Measurements from ENCODE around the gene FAM43B. TPM values are rescaled to one million over a fixed set of nuclear protein-coding genes. Genes with fewer than 3 reads are reported as not detected.

Gene FAM43B
- polyA plus RNA-seq, 3 donors, result not detected

DNA sequence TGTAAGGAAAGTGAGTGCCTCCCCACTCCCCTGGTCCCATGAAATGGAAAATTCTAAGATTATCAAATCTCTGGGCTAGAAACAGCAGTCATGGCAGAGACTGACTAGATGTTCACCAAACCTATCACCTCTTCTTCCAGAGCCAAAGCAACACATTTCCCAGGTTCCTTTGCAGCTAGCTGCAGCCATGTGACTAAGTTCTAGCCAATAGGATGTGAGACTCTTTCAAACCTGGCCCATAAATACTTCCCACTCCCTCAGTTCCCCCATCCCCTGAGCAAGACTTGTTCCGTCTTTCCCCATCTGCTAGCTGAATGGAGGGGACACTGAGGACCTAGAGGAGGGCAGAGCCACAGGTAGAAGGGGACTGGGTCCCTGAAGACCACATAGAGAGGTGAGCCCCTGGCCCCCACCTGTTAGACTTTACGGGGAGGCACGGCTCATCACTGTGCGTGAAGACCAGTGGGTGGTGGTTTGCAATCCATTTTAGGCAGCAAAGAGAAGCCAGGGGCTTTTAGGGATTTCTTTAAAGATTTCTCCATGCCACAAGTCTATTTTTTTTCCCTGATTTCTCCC, 17.2 kb downstream of the FAM43B start:
- no peak overlapping the region for H2AFZ ChIP-seq (ENCODE audit: insufficient read depth, low read depth, low read length, poor library complexity, severe bottlenecking)
- 80% methylated on average over 1 of the region's 4 CpGs for WGBS (ENCODE audit: insufficient coverage)
- H3K4me3 ChIP-seq (replicated peaks in 1 of 3; ENCODE audit: low read depth in 2 of 3, low read length in 3 of 3), result no peak overlapping the region
- peaks cover 0 to 3% of the 10 kb centered on the region in 2 donors for H3K9me3 ChIP-seq (replicated peaks in 1 of 2; ENCODE audit: control insufficient read depth in 1 of 2, insufficient read depth in 1 of 2, low read length in 2 of 2)
- no peak overlapping the region for H3K4me3 Mint-ChIP-seq
- no peak for DNase-seq
- no peak overlapping the region for H3K4me2 ChIP-seq (replicated peaks; ENCODE audit: extremely low read depth, low read length, poor library complexity, severe bottlenecking)
- H3K9me3 Mint-ChIP-seq, result peaks cover 0 to 15% (median 8%) of the 10 kb centered on the region in 7 donors
- H3K27ac Mint-ChIP-seq, result no peak overlapping the region
- H3K36me3 Mint-ChIP-seq, result no peaks in the 10 kb centered on the region
- no peaks in the 10 kb centered on the region for H3K36me3 ChIP-seq (replicated peaks in 1 of 2; ENCODE audit: control insufficient read depth in 1 of 2, insufficient read depth in 2 of 2, low read length in 2 of 2)
- H3K4me1 Mint-ChIP-seq, result no peaks in the 10 kb centered on the region
- no peak overlapping the region for H3K27ac ChIP-seq (ENCODE audit: low read depth in 1 of 2, low read length in 2 of 2)
- peaks cover 21 to 38% (median 24%) of the 10 kb centered on the region in 3 donors for H3K27me3 Mint-ChIP-seq (ENCODE audit: low read depth in 3 of 3)
- intact Hi-C loops (cut with micrococcal nuclease), result loop anchor here in 1 of 2 donors (10.0 kb wide), 2 partner anchors 45 to 165 kb away; partner anchors contain the start of gene SH2D5
- H3K79me2 ChIP-seq (ENCODE audit: insufficient read depth, low read length), result no peaks in the 10 kb centered on the region
- H3K4me1 ChIP-seq (ENCODE audit: control insufficient read depth in 1 of 2, insufficient read depth in 2 of 2, low read length in 2 of 2), result no peaks in the 10 kb centered on the region
- peaks cover 7 to 8% of the 10 kb centered on the region in 2 donors for H3K27me3 ChIP-seq (ENCODE audit: control insufficient read depth in 2 of 2, insufficient read depth in 2 of 2, low read length in 2 of 2)
- TF ChIP-seq, protein P1, sequence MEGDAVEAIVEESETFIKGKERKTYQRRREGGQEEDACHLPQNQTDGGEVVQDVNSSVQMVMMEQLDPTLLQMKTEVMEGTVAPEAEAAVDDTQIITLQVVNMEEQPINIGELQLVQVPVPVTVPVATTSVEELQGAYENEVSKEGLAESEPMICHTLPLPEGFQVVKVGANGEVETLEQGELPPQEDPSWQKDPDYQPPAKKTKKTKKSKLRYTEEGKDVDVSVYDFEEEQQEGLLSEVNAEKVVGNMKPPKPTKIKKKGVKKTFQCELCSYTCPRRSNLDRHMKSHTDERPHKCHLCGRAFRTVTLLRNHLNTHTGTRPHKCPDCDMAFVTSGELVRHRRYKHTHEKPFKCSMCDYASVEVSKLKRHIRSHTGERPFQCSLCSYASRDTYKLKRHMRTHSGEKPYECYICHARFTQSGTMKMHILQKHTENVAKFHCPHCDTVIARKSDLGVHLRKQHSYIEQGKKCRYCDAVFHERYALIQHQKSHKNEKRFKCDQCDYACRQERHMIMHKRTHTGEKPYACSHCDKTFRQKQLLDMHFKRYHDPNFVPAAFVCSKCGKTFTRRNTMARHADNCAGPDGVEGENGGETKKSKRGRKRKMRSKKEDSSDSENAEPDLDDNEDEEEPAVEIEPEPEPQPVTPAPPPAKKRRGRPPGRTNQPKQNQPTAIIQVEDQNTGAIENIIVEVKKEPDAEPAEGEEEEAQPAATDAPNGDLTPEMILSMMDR (IDR thresholded peaks at IDR 0.05), result no peak
- H3K9ac ChIP-seq (ENCODE audit: insufficient read depth, low read length, poor library complexity, severe bottlenecking), result no peak overlapping the region
- no peaks in the 10 kb centered on the region for H4K20me1 ChIP-seq (ENCODE audit: insufficient read depth, low read length)

- Histone ChIP-seq H2AFZ (ENCODE audit: insufficient read depth, low read depth, low read length, poor library complexity, severe bottlenecking) (no peak overlapping the region), H3K9ac (ENCODE audit: insufficient read depth, low read length, poor library complexity, severe bottlenecking) (no peak overlapping the region), H3K4me1 (ENCODE audit: control insufficient read depth in 1 of 2, insufficient read depth in 2 of 2, low read length in 2 of 2) (peaks cover 11 to 13% of the 10 kb centered on the region in 2 donors), H3K9me3 (replicated peaks in 1 of 2; ENCODE audit: control insufficient read depth in 1 of 2, insufficient read depth in 1 of 2, low read length in 2 of 2) (peaks cover 0 to 3% of the 10 kb centered on the region in 2 donors), H3K79me2 (ENCODE audit: insufficient read depth, low read length) (no peaks in the 10 kb centered on the region), H4K20me1 (ENCODE audit: insufficient read depth, low read length) (no peaks in the 10 kb centered on the region), H3K27me3 (ENCODE audit: control insufficient read depth in 2 of 2, insufficient read depth in 2 of 2, low read length in 2 of 2) (peaks cover 6 to 7% of the 10 kb centered on the region in 2 donors), H3K27ac (ENCODE audit: low read depth in 1 of 2, low read length in 2 of 2) (no peak overlapping the region), H3K36me3 (replicated peaks in 1 of 2; ENCODE audit: control insufficient read depth in 1 of 2, insufficient read depth in 2 of 2, low read length in 2 of 2) (no peaks in the 10 kb centered on the region), H3K4me2 (replicated peaks; ENCODE audit: extremely low read depth, low read length, poor library complexity, severe bottlenecking) (no peak overlapping the region), H3K4me3 (replicated peaks in 1 of 3; ENCODE audit: low read depth in 2 of 3, low read length in 3 of 3) (no peak overlapping the region)
- Mint-ChIP-seq H3K4me3 (no peak overlapping the region), H3K27ac (no peak overlapping the region), H3K27me3 (ENCODE audit: low read depth in 3 of 3) (peaks cover 23 to 38% (median 24%) of the 10 kb centered on the region in 3 donors), H3K4me1 (peaks cover 11% of the 10 kb centered on the region), H3K36me3 (no peaks in the 10 kb centered on the region), H3K9me3 (peaks cover 2 to 15% (median 8%) of the 10 kb centered on the region in 7 donors)
- 89% methylated on average over 2 of the region's 5 CpGs for WGBS (ENCODE audit: insufficient coverage)
- TF ChIP-seq, protein P1 (IDR thresholded peaks at IDR 0.05), result no peak
- intact Hi-C loops (cut with micrococcal nuclease), result loop anchor here in 1 of 2 donors (10.0 kb wide), 2 partner anchors 47 to 163 kb away; partner anchors contain the start of gene SH2D5
- no peak for DNase-seq
Measured at GRCh38 chr1:20571427-20571826, 19.1 kb downstream of the FAM43B start.
